GM10266 (cell line): ENCODE data around the gene FGR.
"Not testable (repeated sequence)": the region's sequence is repeated elsewhere in the genome, so short reads cannot be mapped to it uniquely, and the experiment has no call there.

ENCODE experiments used
- DNase-seq: peaks from one replicate; pipeline ENCODE4 v3.0.0; 2012; ENCODE audit errors: extremely low spot score
- TF ChIP-seq, protein P1 (sequence below): IDR thresholded peaks from 2 replicates; pipeline ENCODE4 v1.5.1; 2012; ENCODE audit warnings: mild to moderate bottlenecking, low read depth; ENCODE audit not compliant: control insufficient read depth, insufficient read depth; ENCODE audit errors: missing control alignments

Gene FGR

DNA sequence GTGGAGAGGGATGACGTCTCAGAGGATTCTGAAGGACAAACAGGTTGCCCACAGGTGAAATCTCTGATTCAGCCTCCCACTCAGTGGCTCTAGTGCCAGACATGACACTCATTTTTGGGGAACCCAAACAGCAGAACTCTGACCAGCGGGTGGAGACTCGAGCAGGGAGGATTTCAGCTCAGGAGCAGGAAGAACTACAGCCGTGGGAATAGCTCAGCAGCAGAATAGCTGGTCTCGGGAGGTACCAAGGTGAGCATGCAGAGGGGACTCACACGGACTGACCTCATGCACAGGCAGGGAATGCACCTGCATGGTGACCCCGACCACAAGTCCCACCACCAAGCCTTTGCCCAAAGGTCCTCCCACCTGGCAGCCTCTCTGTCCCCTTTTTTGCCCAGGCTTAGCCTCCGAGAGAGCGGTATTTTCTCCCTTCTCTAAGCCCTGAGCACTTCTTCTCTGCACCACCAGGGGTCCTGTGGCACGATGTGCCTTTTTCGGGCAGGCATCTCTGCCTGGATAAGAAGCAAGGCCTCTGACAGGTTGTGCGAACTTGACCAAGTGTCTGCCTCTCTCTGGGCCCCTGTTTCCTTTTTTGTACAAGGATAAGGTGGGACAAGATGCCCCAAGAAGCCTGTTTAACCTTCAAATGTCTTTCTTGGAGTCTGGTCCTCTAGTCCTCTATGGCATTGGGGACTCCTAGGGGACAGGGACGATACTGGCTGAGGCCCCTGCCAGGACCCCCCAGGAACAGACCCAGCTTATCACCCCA, 8.8 kb upstream of the FGR start:
- no peak for DNase-seq
- TF ChIP-seq, protein P1, sequence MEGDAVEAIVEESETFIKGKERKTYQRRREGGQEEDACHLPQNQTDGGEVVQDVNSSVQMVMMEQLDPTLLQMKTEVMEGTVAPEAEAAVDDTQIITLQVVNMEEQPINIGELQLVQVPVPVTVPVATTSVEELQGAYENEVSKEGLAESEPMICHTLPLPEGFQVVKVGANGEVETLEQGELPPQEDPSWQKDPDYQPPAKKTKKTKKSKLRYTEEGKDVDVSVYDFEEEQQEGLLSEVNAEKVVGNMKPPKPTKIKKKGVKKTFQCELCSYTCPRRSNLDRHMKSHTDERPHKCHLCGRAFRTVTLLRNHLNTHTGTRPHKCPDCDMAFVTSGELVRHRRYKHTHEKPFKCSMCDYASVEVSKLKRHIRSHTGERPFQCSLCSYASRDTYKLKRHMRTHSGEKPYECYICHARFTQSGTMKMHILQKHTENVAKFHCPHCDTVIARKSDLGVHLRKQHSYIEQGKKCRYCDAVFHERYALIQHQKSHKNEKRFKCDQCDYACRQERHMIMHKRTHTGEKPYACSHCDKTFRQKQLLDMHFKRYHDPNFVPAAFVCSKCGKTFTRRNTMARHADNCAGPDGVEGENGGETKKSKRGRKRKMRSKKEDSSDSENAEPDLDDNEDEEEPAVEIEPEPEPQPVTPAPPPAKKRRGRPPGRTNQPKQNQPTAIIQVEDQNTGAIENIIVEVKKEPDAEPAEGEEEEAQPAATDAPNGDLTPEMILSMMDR: peak; percentile 76

DNA sequence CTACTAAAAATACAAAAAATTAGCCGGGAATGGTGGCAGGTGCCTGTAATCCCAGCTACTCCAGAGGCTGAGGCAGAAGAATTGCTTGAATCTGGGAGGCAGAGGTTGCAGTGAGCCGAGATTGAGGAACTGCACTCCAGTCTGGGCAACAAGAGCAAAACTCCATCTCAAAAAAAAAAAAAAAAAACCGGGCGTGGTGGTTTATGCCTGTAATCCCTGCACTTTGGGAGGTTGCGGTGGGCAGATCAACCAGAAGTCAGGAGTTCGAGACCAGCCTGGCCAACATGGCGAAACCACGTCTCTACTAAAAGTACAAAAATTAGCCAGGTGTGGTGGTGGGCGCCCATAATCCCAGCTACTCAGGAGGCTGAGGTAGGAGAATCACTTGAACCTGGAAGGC, 5.5 kb upstream of the FGR start:
- DNase-seq: not testable (repeated sequence)

DNA sequence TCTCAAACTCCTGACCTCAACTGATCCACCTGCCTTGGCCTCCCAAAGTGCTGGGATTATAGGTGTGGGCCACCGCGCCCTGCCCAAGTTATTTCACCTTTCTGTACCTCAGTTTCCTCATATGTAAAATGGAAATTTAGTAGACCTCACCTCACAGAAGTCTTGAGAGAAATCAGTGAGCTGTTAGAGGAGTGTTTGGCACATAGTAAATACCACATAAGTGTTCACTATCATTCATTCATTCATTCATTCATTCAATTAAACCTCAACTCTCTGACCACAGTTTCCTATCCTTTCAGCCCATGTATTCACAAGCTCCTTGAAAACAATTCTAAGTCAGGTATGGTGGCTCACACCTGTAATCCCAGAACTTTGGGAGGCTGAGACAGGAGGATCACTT, 3.8 kb upstream of the FGR start:
- TF ChIP-seq, protein P1: no peak
- no peak for DNase-seq

DNA sequence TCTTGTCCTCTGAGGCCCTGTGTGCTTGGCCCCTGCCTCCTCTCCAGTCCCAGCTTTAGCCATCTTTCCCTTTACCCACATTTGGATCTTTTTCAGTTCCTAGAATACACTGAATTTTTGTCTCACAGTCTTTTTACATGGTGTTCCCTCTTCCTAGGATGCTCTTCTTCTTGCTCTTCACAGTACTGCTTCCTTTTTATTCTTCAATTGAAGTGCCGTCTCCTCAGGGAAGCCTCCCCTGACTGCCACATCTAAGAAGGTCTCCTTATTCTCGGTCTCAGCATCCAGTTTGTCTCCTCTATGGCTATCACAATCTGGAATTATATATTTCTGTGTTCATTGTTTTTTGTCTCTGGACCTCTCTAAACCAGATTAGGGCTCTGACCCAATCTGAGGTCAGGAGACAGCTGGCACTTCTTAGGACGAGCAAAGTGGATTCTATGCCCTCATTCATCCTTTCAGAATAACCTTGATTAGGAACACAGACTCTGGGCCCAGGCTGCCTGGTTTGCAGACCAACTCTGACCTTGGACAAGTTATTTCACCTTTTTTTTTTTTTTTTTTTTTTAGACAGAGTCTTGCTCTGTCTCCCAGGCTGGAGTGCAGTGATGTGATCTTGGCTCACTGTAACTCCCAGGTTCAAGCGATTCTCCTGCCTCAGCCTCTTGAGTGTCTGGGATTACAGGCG, 3.2 kb upstream of the FGR start:
- TF ChIP-seq, protein P1: no peak
- no peak for DNase-seq

DNA sequence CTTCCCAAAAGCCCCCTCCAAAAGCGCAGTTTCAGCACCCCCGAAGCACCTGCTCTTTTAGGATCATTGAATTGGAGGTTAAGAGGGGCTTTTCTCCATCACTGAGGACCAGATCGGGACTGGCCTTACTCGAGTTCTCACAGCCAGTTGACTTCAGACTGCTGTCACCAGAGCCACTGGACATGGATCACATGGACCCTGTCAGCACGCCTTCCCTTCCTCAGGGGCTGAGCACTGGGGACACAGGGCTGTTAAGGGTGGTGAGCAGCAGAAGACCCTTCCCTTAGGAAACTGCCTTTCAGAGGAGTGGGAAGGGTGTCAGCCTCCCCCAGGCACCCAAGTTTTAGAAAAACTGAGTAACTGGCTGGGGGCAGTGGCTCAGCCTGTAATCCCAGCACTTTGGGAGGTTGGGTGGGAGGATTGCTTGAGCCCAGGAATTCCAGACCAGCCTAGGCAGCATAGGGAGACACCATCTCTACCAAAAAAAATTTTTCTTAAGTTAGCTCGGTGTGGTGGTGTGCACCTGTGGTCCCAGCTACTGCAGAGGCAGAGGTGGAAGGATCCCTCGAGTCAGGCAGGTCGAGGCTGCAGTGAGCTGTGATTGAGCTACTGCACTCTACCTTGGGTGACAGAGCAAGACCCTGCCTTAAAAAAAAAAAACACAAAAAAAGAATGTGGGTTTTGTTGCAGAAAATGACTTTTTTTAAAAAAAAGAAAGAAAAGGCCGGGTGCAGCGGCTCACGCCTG, 584 bp upstream of the FGR start:
- DNase-seq: no peak
- TF ChIP-seq, protein P1: no peak

DNA sequence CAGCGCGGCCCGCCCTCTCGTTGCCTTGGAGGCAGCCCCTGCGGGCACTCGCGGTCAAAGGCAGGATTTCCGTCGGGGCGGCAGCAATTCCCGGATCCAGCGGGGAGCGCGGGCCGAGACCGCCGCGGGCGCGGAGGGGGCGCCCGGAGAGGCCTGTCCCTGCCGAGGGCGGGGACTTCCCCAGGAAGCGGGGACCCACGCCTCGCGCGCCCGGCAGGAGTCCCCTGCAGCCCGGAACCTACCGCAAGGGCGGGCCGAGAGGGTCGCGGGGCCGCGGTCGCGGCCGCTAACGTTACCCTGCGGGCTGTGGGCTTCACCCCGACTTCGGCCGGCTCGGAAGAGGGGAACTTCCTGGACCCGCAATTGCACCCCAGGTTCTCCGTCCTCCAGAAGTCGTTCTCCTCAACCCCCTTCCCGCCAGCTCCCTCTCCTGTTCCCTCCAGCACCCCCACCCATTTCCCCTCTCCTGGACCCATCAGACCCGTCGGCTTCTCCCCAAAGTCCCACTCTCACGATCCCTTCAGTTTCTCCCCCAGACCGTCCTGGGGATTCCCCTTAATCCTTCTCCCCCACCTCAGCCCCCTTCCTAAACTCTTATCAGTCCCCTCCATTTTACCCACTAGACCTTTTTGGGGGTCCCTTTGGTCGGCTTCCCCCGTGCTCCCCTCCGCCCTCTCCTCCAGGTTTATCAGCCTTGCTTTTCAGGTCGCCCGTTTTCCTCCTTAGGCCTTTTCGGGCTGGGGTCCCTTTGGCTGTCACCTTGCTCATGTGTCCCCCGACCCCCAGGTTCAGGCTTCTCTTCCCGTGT, 604 bp downstream of the FGR start:
- no peak for DNase-seq
- TF ChIP-seq, protein P1: no peak

DNA sequence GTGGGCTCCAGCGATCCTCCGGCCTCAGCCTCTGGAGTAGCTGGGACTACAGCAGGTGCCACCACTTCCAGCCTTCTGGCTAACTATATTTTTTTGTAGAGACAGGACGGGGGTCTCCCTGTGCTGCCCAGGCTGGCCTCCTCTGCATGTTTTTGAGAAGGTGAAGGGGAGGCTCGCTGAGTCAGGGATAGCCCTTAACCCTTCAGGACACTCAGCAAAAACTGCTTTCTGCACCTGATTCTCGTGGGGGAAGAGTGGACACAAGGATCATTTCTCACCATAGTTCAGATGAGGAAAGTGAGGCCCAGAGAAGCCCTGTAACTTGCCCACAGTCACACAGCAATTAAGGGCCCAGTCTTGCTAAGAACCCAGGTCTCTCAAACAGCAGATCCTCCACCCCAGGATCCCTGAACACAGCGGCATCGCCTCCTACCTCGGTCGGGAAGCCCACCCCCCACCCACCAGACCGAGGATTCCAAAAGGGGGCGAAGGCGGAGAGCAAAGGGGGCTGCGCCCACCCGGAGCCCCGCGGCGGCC, 1.3 kb downstream of the FGR start:
- DNase-seq: no peak
- TF ChIP-seq, protein P1: no peak
